Esophagus mucosa (tissue), 1 donor: ENCODE results near the gene JAM3. TPM values are rescaled to one million over a fixed set of nuclear protein-coding genes. Genes with fewer than 3 reads are reported as not detected.
A peak's percentile ranks its signal among the peaks of the same experiment; 100 is the strongest.

Source experiments
- ATAC-seq: fragments of 200-7000 bp; cut with Tn5 transposase; one replicate; pipeline ENCODE4 v1.9.1; 2020
- total RNA-seq: library from RNA; stranded (reverse); gene quantifications from one replicate; pipeline ENCODE4 v1.2.4, GENCODE V29; 2023
- donor health status: DM: yes; HTN: yes; CAD: no.

JAM3 gene
- total RNA-seq, 1 donor from 2014 or later, result 1.7 TPM

GRCh38 chr11:134039726-134040385 lies 29.0 kb upstream of the JAM3 start:
- no peak for ATAC-seq

- ATAC-seq, result peak; percentile 54
These were observed 28.2 kb upstream of the JAM3 start for GRCh38 chr11:134040386-134041302.

GRCh38 chr11:134041349-134041748 lies 27.5 kb upstream of the JAM3 start:
- no peak for ATAC-seq

- no peak for ATAC-seq
These were observed 26.8 kb upstream of the JAM3 start for GRCh38 chr11:134041791-134042696.

GRCh38 chr11:134043821-134044420 lies 25.0 kb upstream of the JAM3 start:
- no peak for ATAC-seq

- ATAC-seq, result no peak
These were observed 24.2 kb upstream of the JAM3 start for GRCh38 chr11:134044514-134045284.

- peak; percentile 54 for ATAC-seq
These were observed 22.9 kb upstream of the JAM3 start for GRCh38 chr11:134045799-134046635.

- ATAC-seq, result no peak
These were observed 22.0 kb upstream of the JAM3 start for GRCh38 chr11:134046681-134047449.

GRCh38 chr11:134047586-134047999 lies 21.3 kb upstream of the JAM3 start:
- ATAC-seq, result peak; percentile 40

GRCh38 chr11:134048028-134048427 lies 20.8 kb upstream of the JAM3 start:
- no peak for ATAC-seq

GRCh38 chr11:134049303-134049702 lies 19.6 kb upstream of the JAM3 start:
- no peak for ATAC-seq

GRCh38 chr11:134050541-134051383 lies 18.1 kb upstream of the JAM3 start:
- ATAC-seq, result peak; percentile 89

GRCh38 chr11:134052395-134052987 lies 16.4 kb upstream of the JAM3 start:
- no peak for ATAC-seq

GRCh38 chr11:134052988-134053945 lies 15.6 kb upstream of the JAM3 start:
- no peak for ATAC-seq

GRCh38 chr11:134055029-134055428 lies 13.8 kb upstream of the JAM3 start:
- ATAC-seq, result no peak

- no peak for ATAC-seq
These were observed 8.6 kb upstream of the JAM3 start for GRCh38 chr11:134060316-134060715.
